ENCODE data around the gene SLC13A2. TPM values are rescaled to one million over a fixed set of nuclear protein-coding genes. Genes with fewer than 3 reads are reported as not detected.

SLC13A2 gene
- total and polyA plus RNA-seq, 2 experiments from 2014 or later: not detected

GRCh38 chr17:28538296-28538895 lies 65.0 kb downstream of the SLC13A2 start:
- H2AFZ ChIP-seq: no peak overlapping the region
- H3K4me2 ChIP-seq: no peak overlapping the region
- H3K9me2 ChIP-seq (ENCODE audit: insufficient read depth): no peaks in the 10 kb centered on the region
- Mint-ChIP-seq H3K27ac (no peak overlapping the region), H3K4me3 (no peak overlapping the region), H3K4me1 (no peaks in the 10 kb centered on the region), H3K36me3 (ENCODE audit: low read depth) (no peaks in the 10 kb centered on the region), H3K9me3 (no peaks in the 10 kb centered on the region), H3K27me3 (ENCODE audit: insufficient read depth, low read depth, poor library complexity) (peaks cover 9% of the 10 kb centered on the region)
- H3K36me3 ChIP-seq (ENCODE audit: insufficient read depth): no peaks in the 10 kb centered on the region
- no peaks in the 10 kb centered on the region for H3K79me2 ChIP-seq (replicated peaks; ENCODE audit: insufficient read depth)
- no peaks in the 10 kb centered on the region for H3K27me3 ChIP-seq (ENCODE audit: insufficient read depth)
- no peaks in the 10 kb centered on the region; the same call in 1 of the 2 replicates for H3K4me1 ChIP-seq (ENCODE audit: insufficient read depth)
- TF ChIP-seq CTCF (conservative IDR thresholded peaks at IDR 0.05; ENCODE audit: low read depth in 2 of 2) (no peak), EZH2 (IDR thresholded peaks at IDR 0.05; ENCODE audit: low read depth, unreplicated experiment) (no peak), POLR2AphosphoS5 (IDR thresholded peaks at IDR 0.05; ENCODE audit: low read depth) (no peak), JUNB (IDR thresholded peaks at IDR 0.05; ENCODE audit: unreplicated experiment) (no peak), CREB1 (CRISPR knock-in tag; IDR thresholded peaks at IDR 0.05; ENCODE audit: low read depth) (no peak), ZNF331 (CRISPR knock-in tag; IDR thresholded peaks at IDR 0.05; ENCODE audit: low read depth) (no peak), ZNF114 (CRISPR knock-in tag; IDR thresholded peaks at IDR 0.05) (no peak), NANOG (IDR thresholded peaks at IDR 0.05; ENCODE audit: borderline replicate concordance) (no peak), REST (IDR thresholded peaks at IDR 0.05; ENCODE audit: unreplicated experiment) (no peak), STAT1 (IDR thresholded peaks at IDR 0.05; ENCODE audit: unreplicated experiment) (no peak), EZH2phosphoT487 (IDR thresholded peaks at IDR 0.05; ENCODE audit: unreplicated experiment) (no peak)
- TF ChIP-seq, protein P1, sequence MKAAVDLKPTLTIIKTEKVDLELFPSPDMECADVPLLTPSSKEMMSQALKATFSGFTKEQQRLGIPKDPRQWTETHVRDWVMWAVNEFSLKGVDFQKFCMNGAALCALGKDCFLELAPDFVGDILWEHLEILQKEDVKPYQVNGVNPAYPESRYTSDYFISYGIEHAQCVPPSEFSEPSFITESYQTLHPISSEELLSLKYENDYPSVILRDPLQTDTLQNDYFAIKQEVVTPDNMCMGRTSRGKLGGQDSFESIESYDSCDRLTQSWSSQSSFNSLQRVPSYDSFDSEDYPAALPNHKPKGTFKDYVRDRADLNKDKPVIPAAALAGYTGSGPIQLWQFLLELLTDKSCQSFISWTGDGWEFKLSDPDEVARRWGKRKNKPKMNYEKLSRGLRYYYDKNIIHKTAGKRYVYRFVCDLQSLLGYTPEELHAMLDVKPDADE (IDR thresholded peaks at IDR 0.05): no peak
- TF ChIP-seq, protein P2, sequence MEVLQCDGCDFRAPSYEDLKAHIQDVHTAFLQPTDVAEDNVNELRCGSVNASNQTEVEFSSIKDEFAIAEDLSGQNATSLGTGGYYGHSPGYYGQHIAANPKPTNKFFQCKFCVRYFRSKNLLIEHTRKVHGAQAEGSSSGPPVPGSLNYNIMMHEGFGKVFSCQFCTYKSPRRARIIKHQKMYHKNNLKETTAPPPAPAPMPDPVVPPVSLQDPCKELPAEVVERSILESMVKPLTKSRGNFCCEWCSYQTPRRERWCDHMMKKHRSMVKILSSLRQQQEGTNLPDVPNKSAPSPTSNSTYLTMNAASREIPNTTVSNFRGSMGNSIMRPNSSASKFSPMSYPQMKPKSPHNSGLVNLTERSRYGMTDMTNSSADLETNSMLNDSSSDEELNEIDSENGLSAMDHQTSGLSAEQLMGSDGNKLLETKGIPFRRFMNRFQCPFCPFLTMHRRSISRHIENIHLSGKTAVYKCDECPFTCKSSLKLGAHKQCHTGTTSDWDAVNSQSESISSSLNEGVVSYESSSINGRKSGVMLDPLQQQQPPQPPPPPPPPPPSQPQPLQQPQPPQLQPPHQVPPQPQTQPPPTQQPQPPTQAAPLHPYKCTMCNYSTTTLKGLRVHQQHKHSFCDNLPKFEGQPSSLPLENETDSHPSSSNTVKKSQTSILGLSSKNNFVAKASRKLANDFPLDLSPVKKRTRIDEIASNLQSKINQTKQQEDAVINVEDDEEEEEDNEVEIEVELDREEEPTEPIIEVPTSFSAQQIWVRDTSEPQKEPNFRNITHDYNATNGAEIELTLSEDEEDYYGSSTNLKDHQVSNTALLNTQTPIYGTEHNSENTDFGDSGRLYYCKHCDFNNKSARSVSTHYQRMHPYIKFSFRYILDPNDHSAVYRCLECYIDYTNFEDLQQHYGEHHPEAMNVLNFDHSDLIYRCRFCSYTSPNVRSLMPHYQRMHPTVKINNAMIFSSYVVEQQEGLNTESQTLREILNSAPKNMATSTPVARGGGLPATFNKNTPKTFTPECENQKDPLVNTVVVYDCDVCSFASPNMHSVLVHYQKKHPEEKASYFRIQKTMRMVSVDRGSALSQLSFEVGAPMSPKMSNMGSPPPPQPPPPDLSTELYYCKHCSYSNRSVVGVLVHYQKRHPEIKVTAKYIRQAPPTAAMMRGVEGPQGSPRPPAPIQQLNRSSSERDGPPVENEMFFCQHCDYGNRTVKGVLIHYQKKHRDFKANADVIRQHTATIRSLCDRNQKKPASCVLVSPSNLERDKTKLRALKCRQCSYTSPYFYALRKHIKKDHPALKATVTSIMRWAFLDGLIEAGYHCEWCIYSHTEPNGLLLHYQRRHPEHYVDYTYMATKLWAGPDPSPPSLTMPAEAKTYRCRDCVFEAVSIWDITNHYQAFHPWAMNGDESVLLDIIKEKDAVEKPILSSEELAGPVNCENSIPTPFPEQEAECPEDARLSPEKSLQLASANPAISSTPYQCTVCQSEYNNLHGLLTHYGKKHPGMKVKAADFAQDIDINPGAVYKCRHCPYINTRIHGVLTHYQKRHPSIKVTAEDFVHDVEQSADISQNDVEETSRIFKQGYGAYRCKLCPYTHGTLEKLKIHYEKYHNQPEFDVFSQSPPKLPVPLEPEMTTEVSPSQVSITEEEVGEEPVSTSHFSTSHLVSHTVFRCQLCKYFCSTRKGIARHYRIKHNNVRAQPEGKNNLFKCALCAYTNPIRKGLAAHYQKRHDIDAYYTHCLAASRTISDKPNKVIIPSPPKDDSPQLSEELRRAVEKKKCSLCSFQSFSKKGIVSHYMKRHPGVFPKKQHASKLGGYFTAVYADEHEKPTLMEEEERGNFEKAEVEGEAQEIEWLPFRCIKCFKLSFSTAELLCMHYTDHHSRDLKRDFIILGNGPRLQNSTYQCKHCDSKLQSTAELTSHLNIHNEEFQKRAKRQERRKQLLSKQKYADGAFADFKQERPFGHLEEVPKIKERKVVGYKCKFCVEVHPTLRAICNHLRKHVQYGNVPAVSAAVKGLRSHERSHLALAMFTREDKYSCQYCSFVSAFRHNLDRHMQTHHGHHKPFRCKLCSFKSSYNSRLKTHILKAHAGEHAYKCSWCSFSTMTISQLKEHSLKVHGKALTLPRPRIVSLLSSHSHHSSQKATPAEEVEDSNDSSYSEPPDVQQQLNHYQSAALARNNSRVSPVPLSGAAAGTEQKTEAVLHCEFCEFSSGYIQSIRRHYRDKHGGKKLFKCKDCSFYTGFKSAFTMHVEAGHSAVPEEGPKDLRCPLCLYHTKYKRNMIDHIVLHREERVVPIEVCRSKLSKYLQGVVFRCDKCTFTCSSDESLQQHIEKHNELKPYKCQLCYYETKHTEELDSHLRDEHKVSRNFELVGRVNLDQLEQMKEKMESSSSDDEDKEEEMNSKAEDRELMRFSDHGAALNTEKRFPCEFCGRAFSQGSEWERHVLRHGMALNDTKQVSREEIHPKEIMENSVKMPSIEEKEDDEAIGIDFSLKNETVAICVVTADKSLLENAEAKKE (CRISPR knock-in tag; IDR thresholded peaks at IDR 0.05): no peak
- ATAC-seq (no peak), DNase-seq (ENCODE audit: low spot score) (no peak)
- H3K27ac ChIP-seq (ENCODE audit: low read depth): no peak overlapping the region
- no peak overlapping the region for H3K4me3 ChIP-seq
- no peaks in the 10 kb centered on the region for H3F3A ChIP-seq (replicated peaks; ENCODE audit: low read depth)
- H4K20me1 ChIP-seq (replicated peaks; ENCODE audit: insufficient read depth): no peaks in the 10 kb centered on the region

Data from GM23338 (cell line).